GM19395 (cell line): ENCODE results near the gene SRRM2.

Experiments
- ATAC-seq: cut with Tn5 transposase; IDR thresholded peaks from one replicate; pipeline ENCODE4 v1.9.1; 2021; ENCODE audit warnings: mild to moderate bottlenecking, moderate library complexity; ENCODE audit not compliant: unreplicated experiment

The SRRM2 gene

GRCh38 chr16:2761472-2761871 is 9.0 kb downstream of the SRRM2 start:
- no peak for ATAC-seq

GRCh38 chr16:2761886-2762583 is 9.6 kb downstream of the SRRM2 start:
- ATAC-seq: no peak

- ATAC-seq: no peak
Observed at GRCh38 chr16:2762711-2763110, 10.3 kb downstream of the SRRM2 start.

- ATAC-seq: no peak
Observed at GRCh38 chr16:2763173-2763572, 10.7 kb downstream of the SRRM2 start.

- no peak for ATAC-seq
Observed at GRCh38 chr16:2764718-2765117, 12.3 kb downstream of the SRRM2 start.

GRCh38 chr16:2765462-2766404 is 13.3 kb downstream of the SRRM2 start:
- ATAC-seq: no peak

GRCh38 chr16:2766430-2767139 is 14.1 kb downstream of the SRRM2 start:
- ATAC-seq: no peak

- no peak for ATAC-seq
Observed at GRCh38 chr16:2767140-2767731, 14.8 kb downstream of the SRRM2 start.

- ATAC-seq: no peak
Observed at GRCh38 chr16:2767891-2768290, 15.5 kb downstream of the SRRM2 start.

GRCh38 chr16:2768403-2769089 is 16.1 kb downstream of the SRRM2 start:
- ATAC-seq: no peak

- ATAC-seq: no peak
Observed at GRCh38 chr16:2769100-2769529, 16.7 kb downstream of the SRRM2 start.

- ATAC-seq: no peak
Observed at GRCh38 chr16:2769675-2770056, 17.2 kb downstream of the SRRM2 start.

- no peak for ATAC-seq
Observed at GRCh38 chr16:2770057-2770951, 17.9 kb downstream of the SRRM2 start.

GRCh38 chr16:2771496-2772402 is 19.3 kb downstream of the SRRM2 start:
- ATAC-seq: no peak

GRCh38 chr16:2773188-2773968 is 20.9 kb downstream of the SRRM2 start:
- ATAC-seq: no peak

- no peak for ATAC-seq
Observed at GRCh38 chr16:2774161-2774891, 21.9 kb downstream of the SRRM2 start.

GRCh38 chr16:2775131-2775716 is 22.8 kb downstream of the SRRM2 start:
- ATAC-seq: no peak
